ENCODE data around the gene KRTAP10-6. TPM values are rescaled to one million over a fixed set of nuclear protein-coding genes. Genes with fewer than 3 reads are reported as not detected.
"Not testable (repeated sequence)": the region's sequence is repeated elsewhere in the genome, so short reads cannot be mapped to it uniquely, and the experiment has no call there.

Gene KRTAP10-6
- total and polyA plus RNA-seq, 2 donors (not counting 1 experiment from before 2014, with no cell fraction given): not detected

DNA sequence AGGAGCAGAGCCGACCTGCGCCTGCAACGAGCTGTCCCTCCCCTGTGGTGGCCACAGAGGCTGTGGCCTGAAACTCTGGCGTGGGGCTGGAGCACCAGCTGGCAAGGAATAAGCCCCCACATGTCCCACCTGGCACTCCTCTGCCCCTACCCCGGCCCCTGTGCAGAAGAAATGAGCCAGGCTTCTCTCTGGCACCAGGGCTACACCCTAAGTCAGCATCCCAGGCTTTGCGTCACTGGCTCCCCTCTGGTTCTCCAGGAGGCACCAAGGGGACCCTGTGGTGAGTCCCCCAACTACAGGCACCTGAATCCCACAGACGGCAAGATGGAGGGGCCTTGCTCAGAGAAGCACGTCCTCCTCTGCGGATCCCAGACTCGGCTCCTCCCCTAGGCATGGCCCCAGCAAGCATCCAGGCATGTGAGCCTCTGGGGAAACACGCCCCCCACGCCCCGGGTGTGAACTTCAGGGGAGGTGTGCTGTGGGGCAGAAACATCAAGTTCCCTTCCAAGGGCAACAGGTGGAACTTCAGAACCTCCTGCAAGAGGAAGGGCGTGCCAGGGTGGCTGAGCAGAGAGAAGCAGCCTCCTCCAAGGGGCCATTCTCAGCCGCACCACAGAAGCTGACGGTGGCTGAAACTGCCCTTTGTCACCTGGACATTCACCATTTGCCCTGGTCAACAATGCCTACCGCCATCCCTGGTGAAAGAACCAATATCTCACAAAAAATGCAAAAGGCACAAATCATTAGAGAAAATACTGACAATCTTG is 11.0 kb upstream of the KRTAP10-6 start:
- no peak for DNase-seq (ENCODE audit: low read depth in 2 of 2)
- H3K27me3 ChIP-seq (ENCODE audit: control insufficient read depth, insufficient read depth, low read length): no peaks in the 10 kb centered on the region
- TF ChIP-seq, protein P1, sequence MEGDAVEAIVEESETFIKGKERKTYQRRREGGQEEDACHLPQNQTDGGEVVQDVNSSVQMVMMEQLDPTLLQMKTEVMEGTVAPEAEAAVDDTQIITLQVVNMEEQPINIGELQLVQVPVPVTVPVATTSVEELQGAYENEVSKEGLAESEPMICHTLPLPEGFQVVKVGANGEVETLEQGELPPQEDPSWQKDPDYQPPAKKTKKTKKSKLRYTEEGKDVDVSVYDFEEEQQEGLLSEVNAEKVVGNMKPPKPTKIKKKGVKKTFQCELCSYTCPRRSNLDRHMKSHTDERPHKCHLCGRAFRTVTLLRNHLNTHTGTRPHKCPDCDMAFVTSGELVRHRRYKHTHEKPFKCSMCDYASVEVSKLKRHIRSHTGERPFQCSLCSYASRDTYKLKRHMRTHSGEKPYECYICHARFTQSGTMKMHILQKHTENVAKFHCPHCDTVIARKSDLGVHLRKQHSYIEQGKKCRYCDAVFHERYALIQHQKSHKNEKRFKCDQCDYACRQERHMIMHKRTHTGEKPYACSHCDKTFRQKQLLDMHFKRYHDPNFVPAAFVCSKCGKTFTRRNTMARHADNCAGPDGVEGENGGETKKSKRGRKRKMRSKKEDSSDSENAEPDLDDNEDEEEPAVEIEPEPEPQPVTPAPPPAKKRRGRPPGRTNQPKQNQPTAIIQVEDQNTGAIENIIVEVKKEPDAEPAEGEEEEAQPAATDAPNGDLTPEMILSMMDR (conservative IDR thresholded peaks at IDR 0.05 in 1 of 2, IDR thresholded peaks at IDR 0.05 in 1 of 2; ENCODE audit: low read depth in 1 of 2, low read length in 2 of 2): no peak
- TF ChIP-seq EZH2 (IDR thresholded peaks at IDR 0.05; ENCODE audit: low read length, missing control alignments): no peak

DNA sequence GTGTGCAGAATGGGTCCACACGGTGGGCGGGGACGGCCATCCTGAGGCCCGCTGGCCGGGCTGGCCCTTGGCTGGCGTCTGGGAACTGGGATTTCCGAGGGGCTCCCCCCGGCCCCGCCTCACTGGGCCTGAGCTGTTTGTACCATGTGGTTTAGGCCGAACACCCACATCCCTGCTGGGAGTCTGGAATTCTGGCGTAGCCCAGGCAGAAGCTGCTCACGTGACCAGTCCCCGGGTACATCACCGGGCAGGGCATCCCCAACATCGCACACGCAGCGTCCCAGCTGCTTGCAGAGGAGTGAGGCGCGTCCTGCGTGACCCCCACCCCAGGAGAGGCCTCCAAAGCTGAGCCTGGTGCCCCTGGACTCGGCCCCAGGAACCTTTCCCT is 10.2 kb upstream of the KRTAP10-6 start:
- H3K4me2 ChIP-seq (ENCODE audit: extremely low read depth, insufficient read depth, low read length): no peak overlapping the region
- H3K4me3 ChIP-seq (replicated peaks in 1 of 4; ENCODE audit: control extremely low read depth in 1 of 4, insufficient read depth in 1 of 4, low read depth in 3 of 4, low read length in 4 of 4): no peak overlapping the region
- H4K20me1 ChIP-seq (ENCODE audit: control insufficient read depth, extremely low read depth, insufficient read depth, low read length): no peaks in the 10 kb centered on the region
- no peaks in the 10 kb centered on the region for H3K4me1 ChIP-seq (ENCODE audit: control insufficient read depth, extremely low read depth, insufficient read depth, low read length)
- TF ChIP-seq EZH2 (IDR thresholded peaks at IDR 0.05; ENCODE audit: low read length, missing control alignments): no peak
- TF ChIP-seq, protein P1 (conservative IDR thresholded peaks at IDR 0.05 in 1 of 2, IDR thresholded peaks at IDR 0.05 in 1 of 2; ENCODE audit: low read depth in 1 of 2, low read length in 2 of 2): no peak
- H3K36me3 ChIP-seq (ENCODE audit: control insufficient read depth, insufficient read depth, low read length): no peaks in the 10 kb centered on the region
- H3K9me3 ChIP-seq (ENCODE audit: control insufficient read depth, insufficient read depth, low read depth, low read length): no peaks in the 10 kb centered on the region
- H3K79me2 ChIP-seq (ENCODE audit: control insufficient read depth, insufficient read depth, low read length): no peaks in the 10 kb centered on the region
- no peak for DNase-seq (ENCODE audit: low read depth in 2 of 2)
- no peaks in the 10 kb centered on the region for H3K27me3 ChIP-seq (ENCODE audit: control insufficient read depth, insufficient read depth, low read length)
- no peak overlapping the region for H2AFZ ChIP-seq (ENCODE audit: low read length)
- no peak overlapping the region for H3K9ac ChIP-seq (ENCODE audit: insufficient read depth, low read length)
- H3K27ac ChIP-seq (ENCODE audit: insufficient read depth, low read length): no peak overlapping the region

More for the DNA sequence above, 11.0 kb upstream of the KRTAP10-6 start:
- Histone ChIP-seq H4K20me1 (ENCODE audit: control insufficient read depth, extremely low read depth, insufficient read depth, low read length) (no peaks in the 10 kb centered on the region), H3K4me1 (ENCODE audit: control insufficient read depth, extremely low read depth, insufficient read depth, low read length) (no peaks in the 10 kb centered on the region), H3K36me3 (ENCODE audit: control insufficient read depth, insufficient read depth, low read length) (no peaks in the 10 kb centered on the region), H3K4me3 (replicated peaks in 1 of 4; ENCODE audit: control extremely low read depth in 1 of 4, insufficient read depth in 1 of 4, low read depth in 3 of 4, low read length in 4 of 4) (no peak overlapping the region), H3K4me2 (ENCODE audit: extremely low read depth, insufficient read depth, low read length) (no peak overlapping the region), H3K27ac (ENCODE audit: insufficient read depth, low read length) (no peak overlapping the region), H3K9me3 (ENCODE audit: control insufficient read depth, insufficient read depth, low read depth, low read length) (no peaks in the 10 kb centered on the region), H2AFZ (ENCODE audit: low read length) (no peak overlapping the region), H3K79me2 (ENCODE audit: control insufficient read depth, insufficient read depth, low read length) (no peaks in the 10 kb centered on the region), H3K9ac (ENCODE audit: insufficient read depth, low read length) (no peak overlapping the region)

DNA sequence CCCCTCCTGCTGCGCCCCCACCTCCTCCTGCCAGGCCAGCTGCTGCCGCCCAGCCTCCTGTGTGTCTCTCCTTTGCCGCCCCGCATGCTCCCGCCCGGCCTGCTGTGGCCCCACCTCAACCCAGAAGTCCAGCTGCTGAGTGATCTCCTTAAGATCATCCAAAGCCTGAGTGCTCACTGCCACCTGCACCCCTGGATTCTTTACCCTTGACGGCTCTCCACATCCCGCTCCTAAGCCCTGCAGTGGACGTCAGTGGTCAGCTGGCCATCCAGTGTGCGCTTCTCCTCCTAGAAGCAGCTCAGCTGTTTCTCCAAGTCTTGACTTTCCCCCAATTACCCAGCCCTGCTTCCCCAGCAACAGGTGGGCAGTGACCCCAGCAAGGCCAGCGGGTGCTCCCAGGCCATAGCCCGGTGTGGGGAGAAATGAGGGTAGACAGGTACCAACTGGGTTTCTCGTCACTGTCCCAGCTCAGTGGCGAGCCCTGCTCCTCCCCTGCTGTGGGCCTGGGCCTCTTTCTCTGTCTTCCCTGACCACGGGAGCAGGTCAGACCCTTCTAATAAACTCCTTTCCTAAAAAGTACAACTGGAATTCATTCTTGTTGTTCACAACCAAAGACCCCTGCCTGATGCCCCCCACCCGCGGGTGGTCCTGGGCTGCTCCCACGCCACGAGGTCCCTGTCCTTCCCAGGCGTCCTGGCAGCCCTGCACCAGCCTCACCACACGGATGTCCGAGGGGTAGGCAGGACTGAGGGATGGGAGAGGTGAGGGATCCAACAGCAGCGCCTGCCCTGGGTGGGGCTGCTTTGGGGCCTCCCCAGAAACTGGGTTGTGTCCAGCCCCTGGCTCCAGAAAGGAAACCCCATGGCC is 9.5 kb upstream of the KRTAP10-6 start:
- no peak for TF ChIP-seq EZH2 (IDR thresholded peaks at IDR 0.05; ENCODE audit: low read length, missing control alignments)
- TF ChIP-seq, protein P1 (conservative IDR thresholded peaks at IDR 0.05 in 1 of 2, IDR thresholded peaks at IDR 0.05 in 1 of 2; ENCODE audit: low read depth in 1 of 2, low read length in 2 of 2): no peak
- Histone ChIP-seq H4K20me1 (ENCODE audit: control insufficient read depth, extremely low read depth, insufficient read depth, low read length) (no peaks in the 10 kb centered on the region), H3K27me3 (ENCODE audit: control insufficient read depth, insufficient read depth, low read length) (no peaks in the 10 kb centered on the region), H3K36me3 (ENCODE audit: control insufficient read depth, insufficient read depth, low read length) (no peaks in the 10 kb centered on the region), H3K4me3 (replicated peaks in 1 of 4; ENCODE audit: control extremely low read depth in 1 of 4, insufficient read depth in 1 of 4, low read depth in 3 of 4, low read length in 4 of 4) (no peak overlapping the region), H2AFZ (ENCODE audit: low read length) (no peak overlapping the region), H3K4me2 (ENCODE audit: extremely low read depth, insufficient read depth, low read length) (no peak overlapping the region), H3K9me3 (ENCODE audit: control insufficient read depth, insufficient read depth, low read depth, low read length) (no peaks in the 10 kb centered on the region), H3K4me1 (ENCODE audit: control insufficient read depth, extremely low read depth, insufficient read depth, low read length) (no peaks in the 10 kb centered on the region), H3K9ac (ENCODE audit: insufficient read depth, low read length) (no peak overlapping the region), H3K27ac (ENCODE audit: insufficient read depth, low read length) (no peak overlapping the region), H3K79me2 (ENCODE audit: control insufficient read depth, insufficient read depth, low read length) (no peaks in the 10 kb centered on the region)
- DNase-seq (ENCODE audit: low read depth in 2 of 2): no peak

DNA sequence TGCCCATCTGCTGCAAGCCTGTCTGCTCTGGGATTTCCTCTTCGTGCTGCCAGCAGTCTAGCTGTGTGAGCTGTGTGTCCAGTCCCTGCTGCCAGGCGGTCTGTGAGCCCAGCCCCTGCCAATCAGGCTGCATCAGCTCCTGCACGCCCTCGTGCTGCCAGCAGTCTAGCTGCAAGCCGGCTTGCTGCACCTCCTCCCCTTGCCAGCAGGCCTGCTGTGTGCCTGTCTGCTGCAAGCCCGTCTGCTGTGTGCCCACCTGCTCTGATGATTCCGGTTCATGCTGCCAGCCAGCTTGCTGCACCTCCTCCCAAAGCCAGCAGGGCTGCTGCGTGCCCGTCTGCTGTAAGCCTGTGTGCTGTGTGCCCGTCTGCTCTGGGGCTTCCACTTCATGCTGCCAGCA is 8.8 kb upstream of the KRTAP10-6 start:
- H3K4me1 ChIP-seq (ENCODE audit: control insufficient read depth, extremely low read depth, insufficient read depth, low read length); H2AFZ ChIP-seq (ENCODE audit: low read length); H4K20me1 ChIP-seq (ENCODE audit: control insufficient read depth, extremely low read depth, insufficient read depth, low read length); H3K79me2 ChIP-seq (ENCODE audit: control insufficient read depth, insufficient read depth, low read length); H3K27me3 ChIP-seq (ENCODE audit: control insufficient read depth, insufficient read depth, low read length); H3K9me3 ChIP-seq (ENCODE audit: control insufficient read depth, insufficient read depth, low read depth, low read length); H3K9ac ChIP-seq (ENCODE audit: insufficient read depth, low read length); H3K27ac ChIP-seq (ENCODE audit: insufficient read depth, low read length); DNase-seq (ENCODE audit: low read depth in 2 of 2); H3K4me3 ChIP-seq (replicated peaks in 1 of 4; ENCODE audit: control extremely low read depth in 1 of 4, insufficient read depth in 1 of 4, low read depth in 3 of 4, low read length in 4 of 4); H3K36me3 ChIP-seq (ENCODE audit: control insufficient read depth, insufficient read depth, low read length); H3K4me2 ChIP-seq (ENCODE audit: extremely low read depth, insufficient read depth, low read length): not testable (repeated sequence)
